Stimulated activated naive CD8-positive, alpha-beta T cell treated with anti-CD3 and anti-CD28 coated beads, Interleukin-15, Interleukin-2, amounts not matched to agents 100 U/mL and 50 U/mL, for 24 hours (primary cell): Measurements from ENCODE around the gene MAST4.
A peak's percentile ranks its signal among the peaks of the same experiment; 100 is the strongest.

Source experiments
- ATAC-seq: fragments of 150-1000 bp; cut with Tn5 transposase; one replicate; pipeline ENCODE4 v1.10.0; 2021
- DNase-seq: peaks from one replicate; pipeline ENCODE4 v3.0.0; 2021

Gene MAST4

DNA sequence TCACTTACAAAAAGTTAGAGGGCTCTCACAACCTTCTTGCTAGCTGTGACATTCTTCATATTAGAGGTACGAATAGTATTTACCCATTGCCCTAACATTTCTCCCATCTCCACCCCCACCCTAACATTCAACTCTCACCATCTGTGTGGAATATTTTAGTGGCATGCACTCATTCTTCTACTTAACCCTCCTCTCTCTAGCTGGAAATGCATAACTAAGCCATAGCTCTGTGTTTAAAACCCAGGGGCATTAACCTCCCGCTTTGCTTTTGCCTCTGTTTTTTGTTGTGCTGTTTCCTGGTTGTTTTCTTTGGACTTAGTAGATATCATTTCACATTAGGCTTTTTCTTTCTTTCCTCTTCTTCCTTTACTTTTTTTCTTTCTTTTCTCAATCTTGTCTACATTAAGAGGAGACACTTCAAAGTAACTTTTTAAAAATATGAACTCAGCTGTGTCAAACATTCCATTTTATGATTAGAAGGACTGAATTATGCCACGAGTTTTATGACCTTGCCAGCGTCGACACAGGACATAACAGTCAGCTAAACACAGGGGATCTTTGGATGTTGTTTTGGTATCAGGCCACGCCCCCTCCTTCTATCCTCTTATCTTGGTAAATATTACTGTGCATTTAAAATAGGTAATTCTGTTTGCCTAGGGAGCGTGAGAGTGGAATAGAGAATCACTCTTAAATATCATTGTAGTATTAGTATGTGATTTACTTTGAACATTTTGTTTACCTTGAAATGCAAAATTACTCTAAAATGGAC is 364.4 kb downstream of the MAST4 start:
- DNase-seq (no peak), ATAC-seq (no peak)

DNA sequence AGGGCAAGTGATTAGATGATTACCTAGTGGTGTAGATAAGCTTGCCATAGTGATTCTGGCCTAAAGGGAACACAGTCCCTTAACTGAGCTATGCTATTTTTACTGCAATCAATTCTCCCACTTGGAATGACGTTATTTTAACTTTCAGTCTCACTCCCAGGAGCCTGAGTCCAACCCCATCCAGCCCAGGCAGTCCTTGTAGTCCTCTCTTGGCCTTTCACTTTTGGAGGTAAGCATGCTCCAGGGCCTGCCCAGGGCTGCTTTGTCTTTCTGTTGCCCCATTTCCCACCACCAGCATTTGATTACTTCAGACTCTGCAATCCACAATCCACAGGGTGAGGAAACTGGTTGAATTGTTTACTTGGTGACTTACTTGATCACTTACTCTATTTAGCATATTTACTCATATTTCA is 367.4 kb downstream of the MAST4 start:
- DNase-seq (no peak), ATAC-seq (no peak)

DNA sequence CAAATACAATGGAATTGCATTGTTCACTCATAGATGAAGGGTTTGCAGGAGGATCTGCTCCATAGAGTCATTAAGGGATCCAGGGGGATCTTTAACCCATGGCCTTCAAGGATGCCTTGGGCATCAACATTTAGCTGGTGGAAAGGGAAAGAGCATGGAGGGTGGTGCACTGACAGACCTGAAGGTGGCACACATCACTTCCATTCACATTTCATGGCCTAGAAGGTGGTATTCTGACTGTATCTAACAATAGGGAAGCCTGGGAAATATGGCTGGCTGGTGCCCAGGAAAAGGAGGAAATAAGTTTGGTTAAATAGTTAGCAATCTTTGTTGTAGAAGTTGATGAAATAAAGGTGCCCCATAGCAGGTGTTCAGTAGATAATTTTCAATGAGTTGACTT is 370.2 kb downstream of the MAST4 start:
- no peak for ATAC-seq
- no peak for DNase-seq

DNA sequence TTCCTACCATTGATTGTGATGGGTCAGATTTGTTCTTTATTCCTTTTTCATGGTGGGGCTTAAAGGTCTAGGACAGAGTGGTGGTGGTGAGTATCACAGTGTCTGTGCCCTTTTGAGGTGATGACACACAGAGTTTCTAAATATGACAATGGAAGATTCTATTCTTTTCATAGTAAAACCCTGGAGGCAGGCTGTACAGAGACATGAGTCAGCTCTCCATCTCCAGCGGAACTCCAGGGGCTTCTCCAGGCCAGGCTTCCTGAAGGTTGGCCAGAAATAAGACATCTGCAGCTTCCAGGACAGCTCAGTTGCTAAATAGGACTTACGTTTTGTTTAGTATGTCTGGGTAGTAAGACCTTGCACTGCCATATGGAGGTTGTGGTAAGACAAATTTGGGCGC is 370.9 kb downstream of the MAST4 start:
- no peak for DNase-seq
- ATAC-seq: peak; percentile 40

DNA sequence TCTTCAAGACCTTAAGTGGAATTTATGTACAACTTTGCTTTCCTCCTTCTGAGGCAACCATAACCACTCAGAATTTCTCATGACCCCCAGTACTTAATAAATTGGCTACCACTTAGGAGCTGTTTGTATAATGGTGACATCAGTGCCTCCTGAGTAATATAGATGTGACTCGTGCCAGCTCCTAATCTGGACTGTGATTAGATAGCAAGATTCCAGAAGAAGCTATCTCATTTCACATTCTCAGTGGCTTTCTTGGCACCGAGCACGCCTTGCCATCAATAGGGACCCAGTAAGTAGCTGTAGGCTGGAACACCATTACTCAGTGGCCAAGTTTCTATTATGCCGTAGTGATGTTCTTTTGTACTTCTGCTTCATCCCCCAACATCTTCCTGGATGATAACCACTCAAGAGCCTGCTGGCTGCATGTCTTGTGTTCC is 371.7 kb downstream of the MAST4 start:
- ATAC-seq: peak; percentile 16
- DNase-seq: no peak

DNA sequence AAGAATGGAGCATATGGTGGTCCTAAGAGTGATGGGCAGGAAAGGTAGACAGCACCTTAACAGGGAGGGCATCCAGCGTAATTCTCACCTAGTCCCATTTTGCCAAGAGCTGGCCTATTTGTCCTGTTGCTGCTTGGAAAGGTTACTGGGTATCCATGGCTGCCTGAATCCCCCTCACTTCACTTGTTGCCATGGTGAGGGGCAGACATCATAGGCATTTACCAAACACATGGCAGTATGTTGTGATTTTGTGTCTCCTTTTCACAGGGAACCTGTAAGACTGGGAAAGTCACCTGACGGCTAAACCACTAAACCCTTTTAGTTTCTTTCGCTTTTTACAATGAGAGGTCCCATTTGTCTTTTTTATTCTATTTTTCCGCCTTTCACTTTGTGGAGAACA is 373.3 kb downstream of the MAST4 start:
- DNase-seq (no peak), ATAC-seq (no peak)

DNA sequence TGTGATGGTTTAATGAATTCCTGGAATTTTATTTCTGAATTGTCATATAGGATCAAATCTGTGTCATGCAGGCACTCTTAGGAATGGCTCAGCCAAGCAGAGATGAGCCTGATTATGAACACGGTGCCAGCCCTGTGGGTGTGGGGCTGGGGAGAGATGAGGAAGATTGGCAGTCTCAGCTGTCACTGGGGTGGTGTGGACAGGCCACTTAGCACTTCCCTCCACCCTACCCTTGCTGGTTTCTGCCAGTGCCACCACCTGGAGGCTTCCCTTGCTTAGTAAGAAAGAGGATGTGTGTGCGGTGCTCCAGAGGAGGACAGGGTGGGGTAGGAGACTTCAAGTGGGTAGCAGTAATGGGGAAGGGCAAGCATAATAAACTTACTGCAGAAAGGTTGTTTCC is 373.8 kb downstream of the MAST4 start:
- no peak for ATAC-seq
- no peak for DNase-seq

DNA sequence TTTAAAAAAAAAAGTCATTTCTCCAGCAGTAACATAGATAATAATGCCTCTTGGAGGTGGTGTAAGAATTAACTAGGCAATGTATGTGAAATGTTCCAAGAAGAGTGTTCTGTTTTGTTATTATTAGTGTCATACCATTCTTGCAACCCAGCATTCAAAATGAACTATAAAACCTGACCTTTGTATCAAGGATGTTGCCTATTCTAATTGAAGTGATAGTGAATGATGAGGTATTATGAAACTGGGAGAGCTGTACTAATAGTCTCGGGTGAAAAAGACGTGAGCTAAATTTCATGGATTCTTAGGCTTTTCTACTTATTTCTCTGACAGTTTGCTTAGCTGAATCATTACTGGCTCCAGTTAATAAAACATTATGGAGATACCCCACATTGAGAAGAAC is 375.8 kb downstream of the MAST4 start:
- no peak for DNase-seq
- ATAC-seq: no peak

DNA sequence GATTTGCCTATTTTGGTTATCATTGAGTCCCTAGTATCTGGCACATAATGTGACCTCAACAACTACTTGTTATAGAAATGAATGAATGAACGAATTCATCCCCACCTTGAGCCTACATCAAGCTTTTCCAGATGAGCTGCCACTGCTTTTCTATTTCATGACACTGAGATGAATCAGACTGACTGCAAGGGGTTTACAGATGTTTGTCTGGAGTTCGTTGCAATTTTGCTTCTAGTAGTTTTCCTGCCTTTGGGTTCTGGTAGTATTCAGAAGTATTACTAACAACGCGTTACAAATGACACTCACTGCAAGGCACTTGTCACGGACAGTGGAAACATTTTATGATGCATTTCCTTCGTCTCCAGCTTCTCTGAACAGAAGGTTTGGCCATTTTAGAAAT is 378.1 kb downstream of the MAST4 start:
- ATAC-seq (no peak), DNase-seq (no peak)

DNA sequence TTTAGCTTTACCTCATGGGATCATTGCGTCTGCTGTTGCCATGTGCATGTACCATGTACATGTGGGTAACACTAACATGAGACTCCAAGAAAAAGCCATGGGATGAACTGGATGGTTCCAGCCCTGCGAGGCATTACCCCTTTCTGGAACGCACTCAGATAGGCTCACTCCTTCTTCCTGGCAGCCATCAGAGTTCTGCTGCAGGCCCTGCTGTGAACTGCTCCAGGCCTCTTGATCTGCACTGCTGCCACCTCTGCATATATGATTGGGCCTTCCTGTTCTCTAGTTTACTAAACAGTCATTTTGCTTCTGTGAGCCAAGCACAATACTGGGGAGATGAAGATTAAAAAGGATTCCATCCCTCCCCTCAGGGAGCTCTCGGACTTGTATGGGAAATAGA is 379.9 kb downstream of the MAST4 start:
- ATAC-seq (no peak), DNase-seq (no peak)

DNA sequence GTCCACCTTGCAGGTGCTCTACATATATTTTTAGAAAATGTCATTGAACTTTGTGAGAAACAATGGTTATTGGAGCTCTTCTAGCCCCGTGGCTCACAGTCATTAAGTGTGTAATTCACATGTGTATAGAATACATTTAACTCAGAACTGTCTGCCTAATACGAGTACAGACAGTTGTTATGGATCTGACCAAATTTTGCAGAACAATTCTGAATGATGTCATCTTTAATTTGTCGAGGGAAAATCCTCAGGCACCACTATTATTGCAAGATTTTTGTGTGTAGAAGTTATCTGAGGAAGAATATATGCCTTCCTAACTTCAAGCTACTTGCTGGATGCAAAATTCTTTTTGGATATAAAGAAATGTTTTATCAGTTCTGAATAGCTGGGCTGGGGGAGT is 383.5 kb downstream of the MAST4 start:
- no peak for ATAC-seq

DNA sequence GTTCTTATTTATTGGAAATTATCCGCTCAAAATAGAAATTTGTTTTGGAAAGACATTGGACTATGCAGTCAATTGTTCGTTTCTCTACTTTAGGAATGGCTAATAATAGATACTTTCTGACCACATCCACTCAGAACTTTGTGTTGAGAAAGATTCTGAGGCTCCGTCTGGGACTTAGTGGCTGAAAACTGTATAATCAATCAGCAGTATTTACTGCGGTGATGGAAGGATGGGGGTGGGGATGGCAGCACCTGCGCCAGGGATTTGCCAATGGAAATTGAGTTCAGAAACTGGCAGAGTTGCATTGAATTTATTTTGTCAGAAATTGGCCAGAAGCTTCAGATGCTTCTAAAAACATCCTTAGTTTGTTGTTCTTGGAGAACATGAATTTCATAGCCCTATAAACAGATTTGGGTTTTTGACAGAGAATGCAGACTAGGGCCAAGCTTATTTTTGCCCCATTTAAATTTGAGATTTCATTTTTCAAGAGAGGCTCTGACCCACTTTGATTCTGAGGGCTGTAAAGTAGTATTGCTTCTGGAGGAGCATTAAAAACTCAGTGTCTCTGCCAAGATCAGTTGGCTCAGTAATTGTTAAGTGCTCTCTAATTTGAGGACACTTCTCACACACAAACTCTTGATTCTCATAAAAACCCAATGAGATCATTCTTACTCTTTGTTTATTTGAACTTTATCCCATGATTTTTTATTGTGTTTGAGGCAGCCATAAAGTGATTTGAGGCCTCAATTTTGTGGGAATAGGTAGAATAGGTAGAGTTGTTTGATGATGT is 385.3 kb downstream of the MAST4 start:
- ATAC-seq: no peak
- no peak for DNase-seq

More for the DNA sequence above, 383.5 kb downstream of the MAST4 start:
- DNase-seq: no peak

DNA sequence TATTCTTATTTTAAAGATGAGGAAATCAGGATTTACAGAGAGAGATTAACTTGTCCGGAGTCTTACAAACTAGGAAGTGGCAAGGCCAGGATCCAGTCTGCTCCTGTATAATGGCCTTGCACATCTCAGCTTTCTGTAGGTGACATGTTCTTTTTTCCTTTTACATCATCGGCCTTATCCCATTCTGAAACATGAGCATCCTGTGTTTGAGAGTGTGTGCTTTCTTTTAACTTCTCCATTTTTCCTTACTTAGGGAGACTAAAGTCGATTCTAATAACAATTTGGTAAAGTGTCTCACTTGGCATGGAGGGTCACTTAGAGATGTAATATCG is 385.8 kb downstream of the MAST4 start:
- ATAC-seq (no peak), DNase-seq (no peak)

DNA sequence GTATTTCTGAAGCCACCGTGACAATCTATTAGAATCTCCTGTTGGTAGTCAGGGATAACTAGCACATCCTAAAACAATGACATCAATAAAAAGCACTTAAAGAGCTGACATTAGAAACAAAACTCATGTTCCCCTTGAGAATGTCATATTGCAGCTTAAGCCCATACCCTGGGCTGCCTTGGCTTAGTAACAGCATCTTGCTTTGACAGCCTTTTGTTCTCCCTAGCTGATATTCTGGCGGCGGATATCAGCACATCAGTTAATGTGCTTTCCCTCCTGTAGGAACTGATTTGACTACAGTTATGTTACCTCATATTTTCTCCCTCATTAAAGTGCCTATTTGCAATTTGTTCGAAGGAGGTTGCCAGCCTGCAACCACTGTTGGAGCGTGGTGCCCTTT is 386.3 kb downstream of the MAST4 start:
- DNase-seq (no peak), ATAC-seq (no peak)

DNA sequence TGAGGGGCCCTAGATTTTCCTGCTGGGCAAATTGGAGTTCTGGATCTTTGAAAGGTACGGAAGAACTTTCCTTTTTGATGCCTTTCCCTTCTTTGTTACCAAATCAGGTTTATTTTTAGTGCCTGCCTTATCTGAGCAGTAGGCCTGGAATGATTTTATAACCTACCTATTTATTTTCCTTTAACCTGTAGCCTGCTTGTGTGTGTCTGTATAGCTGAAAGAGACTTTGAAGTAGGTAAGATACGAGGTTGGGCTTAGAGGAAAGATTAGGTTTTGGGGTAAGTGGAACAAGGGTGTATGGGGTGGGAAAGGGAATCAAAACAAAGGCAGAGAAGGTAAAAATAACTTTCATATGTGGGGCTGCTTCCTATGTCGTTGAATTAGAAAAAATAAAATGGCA is 389.2 kb downstream of the MAST4 start:
- ATAC-seq (no peak), DNase-seq (no peak)

DNA sequence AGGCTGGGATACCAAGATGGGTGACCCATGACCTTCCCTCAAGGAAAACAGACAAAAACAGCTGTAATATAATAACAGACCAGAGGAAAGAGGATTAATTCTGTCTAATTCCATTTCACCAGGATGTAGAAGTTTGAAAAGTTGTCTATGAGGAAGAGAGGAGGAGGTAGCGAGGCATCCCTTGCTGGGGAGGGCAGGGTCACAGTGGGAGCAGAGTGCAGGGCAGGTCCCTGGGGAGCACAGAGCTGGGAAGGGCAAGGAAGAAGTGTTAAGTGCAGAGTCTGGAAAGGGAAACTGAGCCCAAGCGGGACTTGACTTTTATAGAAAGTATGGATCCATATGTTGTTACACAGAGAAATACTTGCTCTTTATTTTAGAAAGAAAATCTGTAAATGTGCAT is 389.8 kb downstream of the MAST4 start:
- ATAC-seq (no peak), DNase-seq (no peak)

DNA sequence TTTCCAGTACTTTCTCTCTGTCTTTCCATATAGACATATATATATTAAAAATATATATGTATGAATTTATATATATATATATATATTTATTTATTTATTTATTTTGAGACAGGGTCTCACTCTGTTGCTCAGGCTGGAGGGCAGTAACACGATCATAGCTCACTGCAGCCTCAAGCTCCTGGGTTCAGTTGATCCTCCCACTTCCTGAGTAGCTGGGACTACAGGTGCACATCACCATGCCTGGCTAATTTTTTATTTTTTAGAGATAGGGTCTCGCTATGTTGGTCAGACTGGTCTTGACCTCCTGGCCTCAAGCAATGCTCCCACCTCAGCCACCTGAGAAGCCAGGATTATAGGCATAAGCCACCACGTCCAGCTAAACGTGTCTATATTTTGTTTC is 390.3 kb downstream of the MAST4 start:
- DNase-seq (no peak), ATAC-seq (no peak)

DNA sequence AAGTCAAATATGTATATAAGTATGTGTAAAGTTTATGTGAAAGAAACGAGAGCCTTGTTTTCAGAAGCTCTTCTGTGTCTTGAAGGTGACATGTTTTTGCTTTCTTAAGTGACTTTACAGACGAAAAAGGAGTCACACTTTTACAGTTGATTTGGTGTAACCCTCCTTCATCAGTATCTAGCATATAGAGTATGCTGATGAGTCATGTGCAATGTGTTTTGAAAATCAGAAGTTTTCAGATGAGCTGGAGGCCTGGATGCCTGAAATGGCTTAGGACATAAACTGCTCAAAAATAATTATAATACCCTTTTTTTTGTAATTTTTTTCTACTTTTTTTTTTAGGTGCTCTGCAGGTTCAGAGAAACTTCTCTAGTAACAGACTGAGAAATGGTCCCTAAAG is 390.9 kb downstream of the MAST4 start:
- no peak for DNase-seq
- no peak for ATAC-seq

DNA sequence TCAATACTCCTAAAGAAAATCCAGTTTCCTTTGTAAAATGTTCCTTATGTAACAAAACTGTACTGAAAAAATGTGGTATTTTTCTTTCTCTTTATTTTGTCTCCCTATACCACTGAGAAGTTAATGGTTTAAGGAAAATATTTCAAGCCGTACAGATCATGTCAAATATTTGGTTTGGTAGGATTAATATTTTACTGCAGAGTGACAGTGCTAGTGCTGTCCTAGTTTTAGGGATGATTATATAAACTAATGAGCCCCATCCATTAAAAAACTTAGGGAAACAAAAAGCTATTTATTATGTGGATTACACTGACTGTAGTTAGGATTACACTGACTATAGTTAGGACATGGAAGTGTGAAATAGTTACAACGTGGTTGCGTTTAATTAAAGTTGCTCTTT is 391.3 kb downstream of the MAST4 start:
- ATAC-seq: no peak
- DNase-seq: no peak

DNA sequence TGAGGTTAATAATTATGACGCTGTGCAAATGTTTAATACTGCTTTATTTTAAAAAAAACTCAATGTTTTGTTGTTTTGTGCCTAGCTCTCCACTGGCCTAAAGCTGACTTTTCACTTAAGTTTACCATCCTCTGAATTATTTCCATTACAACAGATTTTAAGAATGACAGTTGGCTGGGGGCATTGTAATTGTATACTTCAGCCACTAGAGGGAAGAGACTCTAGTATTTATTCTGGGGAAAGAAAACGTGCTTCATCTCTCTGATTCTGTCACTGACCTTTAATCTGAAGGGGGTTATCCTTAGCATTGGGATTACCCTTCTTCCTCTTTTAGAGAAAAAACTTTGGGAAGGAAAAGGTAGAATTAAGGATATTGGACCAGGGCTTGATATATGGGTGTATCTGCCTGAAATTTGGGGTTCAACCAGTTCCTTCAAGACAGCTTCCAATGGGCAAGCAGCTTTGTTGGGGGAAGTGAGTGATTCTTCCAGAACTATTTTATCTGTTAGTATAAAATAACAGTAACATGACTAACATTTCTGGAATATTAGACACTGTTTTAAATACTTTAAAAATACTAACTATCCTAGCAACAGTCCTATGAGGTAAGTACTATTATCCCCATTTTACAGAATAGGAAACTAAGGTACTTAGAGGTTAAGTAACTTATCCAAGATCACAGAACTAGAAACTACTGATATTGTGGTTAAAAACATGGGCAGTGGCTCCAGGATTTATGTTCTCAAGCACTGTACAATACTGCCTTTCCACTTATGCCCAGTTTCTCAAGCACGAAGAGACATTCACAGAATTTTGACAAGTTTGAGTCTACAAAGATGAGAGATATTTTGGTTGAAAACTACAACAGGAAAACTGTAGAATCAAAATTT is 392.0 kb downstream of the MAST4 start:
- no peak for DNase-seq
- ATAC-seq: peak; percentile 55

DNA sequence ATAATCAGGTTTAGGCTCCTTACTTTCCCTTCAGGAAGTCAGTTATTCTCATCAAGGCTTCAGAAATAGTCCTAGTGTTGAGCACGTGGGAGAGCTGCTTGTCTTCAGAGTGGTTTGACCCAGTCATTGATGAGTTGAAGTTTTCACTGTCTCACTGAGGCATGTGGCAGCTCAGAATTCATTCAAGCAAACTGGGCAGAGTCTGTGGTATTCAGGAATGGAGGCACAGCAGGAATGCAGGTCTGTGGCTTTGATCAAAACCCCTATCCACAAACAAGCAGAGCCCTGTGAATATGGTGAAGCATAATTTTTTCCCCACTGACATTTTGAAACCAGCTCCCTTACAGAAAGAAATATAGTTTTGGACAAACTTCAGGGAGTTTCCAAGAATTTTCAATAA is 393.1 kb downstream of the MAST4 start:
- no peak for DNase-seq
- ATAC-seq: no peak

DNA sequence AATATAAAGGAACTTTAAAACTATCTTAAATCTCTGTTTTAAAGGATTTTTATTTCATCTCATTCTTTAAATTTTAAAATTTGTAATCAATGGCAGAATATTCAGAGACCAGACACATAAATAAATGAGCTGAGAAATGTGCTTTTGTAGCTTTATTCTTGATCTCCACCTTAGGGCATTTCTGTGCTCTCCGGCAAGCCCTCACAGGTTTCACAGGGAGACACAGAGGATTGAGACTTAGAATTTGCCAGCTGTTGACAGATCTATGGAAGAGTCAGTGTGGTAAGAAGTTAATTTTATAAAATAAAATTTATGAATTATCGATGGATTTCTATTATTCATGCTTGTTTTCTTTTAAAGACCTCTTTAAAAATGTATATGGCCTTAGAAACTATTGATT is 393.6 kb downstream of the MAST4 start:
- no peak for ATAC-seq
- no peak for DNase-seq

DNA sequence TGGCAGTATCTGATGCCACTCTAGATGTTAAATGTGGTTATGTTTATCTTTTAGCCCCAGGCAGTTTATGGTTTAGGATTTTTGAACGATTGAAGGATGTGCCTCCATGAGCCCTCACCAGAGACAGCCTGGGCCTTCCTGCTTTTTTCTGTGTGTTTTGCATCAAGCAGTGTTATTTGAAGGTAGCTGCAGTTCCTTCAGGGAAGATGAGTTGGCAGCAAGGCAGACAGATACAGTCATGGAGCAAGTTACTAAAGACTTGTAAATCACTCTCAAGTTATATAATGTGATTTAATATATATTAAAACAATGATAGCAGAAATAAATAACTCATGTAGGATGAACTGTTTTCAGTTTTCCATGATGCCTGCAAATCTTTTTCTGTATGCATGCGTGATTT is 395.6 kb downstream of the MAST4 start:
- no peak for DNase-seq
- no peak for ATAC-seq
